Endothelial cell of umbilical vein (primary cell): Measurements from ENCODE around the gene RAPGEF3. TPM values are rescaled to one million over a fixed set of nuclear protein-coding genes. Genes with fewer than 3 reads are reported as not detected.

Experiments used
- BruUV-seq: library from RNA; stranded (reverse); fragments of 400-500 nt; replicated peaks from 2 replicates; lab custom pipeline; 2021; lab: Mats Ljungman, UMichigan
- CTCF ChIA-PET: fragments of 300-600, 350-600 bp; sonication (Branson Sonifier 250); formaldehyde crosslinking; loops from one replicate; lab custom pipeline; 2021; ENCODE audit warnings: antibody characterized with exemption, inconsistent platforms; lab: Charles Lee
- POLR2A ChIA-PET: fragments of 300-600, 350-600 bp; sonication (Branson Sonifier 250); formaldehyde crosslinking; loops from one replicate; lab custom pipeline; 2021; ENCODE audit warnings: antibody characterized with exemption, inconsistent platforms; lab: Charles Lee
- DNase-seq: peaks from one replicate; pipeline ENCODE4 v3.0.0-alpha.2; 2011; ENCODE audit warnings: low read depth, low spot score
- FAIRE-seq: peaks from 2 replicates; lab custom pipeline; 2011; peaks lifted over from hg19 to GRCh38; lab: Jason Lieb, UNC
- H2AFZ ChIP-seq: 2 replicates; pipeline ENCODE4 v1.6.0; 2012; ENCODE audit warnings: low read depth, low read length, control low read depth, inconsistent platforms
- H3K27ac ChIP-seq: 2 replicates; pipeline ENCODE4 v1.5.1; 2011; ENCODE audit warnings: low read depth, mild to moderate bottlenecking, control low read depth, low read length, moderate library complexity; ENCODE audit not compliant: insufficient read depth
- H3K27me3 ChIP-seq, 2 experiments: 2 replicates each; pipeline versions ENCODE4 v1.6.0 to v1.6.1; 2011; ENCODE audit warnings: low read length in 2 of 2, mixed read lengths in 1 of 2; ENCODE audit not compliant: control insufficient read depth in 2 of 2, insufficient read depth in 2 of 2
- H3K36me3 ChIP-seq, 2 experiments: 2 replicates in 1 of 2; 3 replicates in 1 of 2; pipeline ENCODE4 v1.5.1; 2011; ENCODE audit warnings: low read length in 2 of 2, mild to moderate bottlenecking in 1 of 2, moderate library complexity in 1 of 2; ENCODE audit not compliant: control insufficient read depth in 2 of 2, insufficient read depth in 2 of 2; ENCODE audit errors: extremely low read depth in 1 of 2
- H3K4me1 ChIP-seq: 3 replicates; pipeline ENCODE4 v1.5.1; 2011; ENCODE audit warnings: mild to moderate bottlenecking, low read length; ENCODE audit not compliant: control insufficient read depth, insufficient read depth; ENCODE audit errors: extremely low read depth
- H3K4me2 ChIP-seq: 2 replicates; pipeline ENCODE4 v1.6.1; 2011; ENCODE audit warnings: low read length, control low read depth, mixed read lengths; ENCODE audit not compliant: insufficient read depth
- H3K4me3 ChIP-seq, 3 experiments: fragments of 200-600 bp in 1 of 3; sonication (generic), shearing (Covaris generic) in 1 of 3; replicated peaks in 1 of 3; 2 replicates each; pipeline ENCODE4 v1.5.1; 2011 to 2016; ENCODE audit warnings: control low read depth in 3 of 3, low read length in 3 of 3, mild to moderate bottlenecking in 2 of 3, inconsistent platforms in 1 of 3, low read depth in 1 of 3, moderate library complexity in 1 of 3; ENCODE audit not compliant: insufficient read depth in 1 of 3
- H3K79me2 ChIP-seq: 2 replicates; pipeline ENCODE4 v1.6.0; 2012; ENCODE audit warnings: low read length, inconsistent platforms; ENCODE audit not compliant: control insufficient read depth, insufficient read depth
- H3K9ac ChIP-seq: replicated peaks from 2 replicates; pipeline ENCODE3; 2011; ENCODE audit warnings: low read length, control low read depth; ENCODE audit not compliant: insufficient read depth; ENCODE audit errors: extremely low read depth
- H3K9me1 ChIP-seq: replicated peaks from 3 replicates; pipeline ENCODE4 v1.6.0; 2011; ENCODE audit warnings: mild to moderate bottlenecking, low read length; ENCODE audit not compliant: control insufficient read depth, insufficient read depth; ENCODE audit errors: extremely low read depth
- H3K9me3 ChIP-seq: replicated peaks from 2 replicates; pipeline ENCODE4 v1.5.1; 2012; ENCODE audit warnings: low read length, inconsistent platforms; ENCODE audit not compliant: control insufficient read depth, insufficient read depth
- H4K20me1 ChIP-seq: replicated peaks from 2 replicates; pipeline ENCODE3; 2011; ENCODE audit warnings: mild to moderate bottlenecking, low read length; ENCODE audit not compliant: control insufficient read depth, insufficient read depth; ENCODE audit errors: extremely low read depth
- GATA2 ChIP-seq: IDR thresholded peaks from 2 replicates; pipeline ENCODE4 v1.7.0; 2011; ENCODE audit warnings: low read depth, mild to moderate bottlenecking, moderate library complexity, mixed read lengths, low read length; ENCODE audit not compliant: insufficient read length, insufficient read depth
- JUN ChIP-seq: IDR thresholded peaks from 2 replicates; pipeline ENCODE4 v1.6.1; 2011; ENCODE audit warnings: borderline replicate concordance, low read depth; ENCODE audit not compliant: insufficient read length, insufficient read depth
- MAX ChIP-seq: IDR thresholded peaks from 2 replicates; pipeline ENCODE4 v1.6.1; 2011; ENCODE audit not compliant: insufficient read depth, insufficient read length
- POLR2A ChIP-seq: IDR thresholded peaks from 2 replicates; pipeline ENCODE4 v1.6.1; 2012; ENCODE audit warnings: low read depth, mild to moderate bottlenecking, control low read depth, low read length
- dilution Hi-C: fragments of 300-500 bp; cut with MboI; formaldehyde crosslinking; loops from one replicate; pipeline ENCODE4 v1.15.0; 2019; ENCODE audit warnings: low sequenced_read_pairs; ENCODE audit not compliant: extremely low pct_ligation_motif_present
- intact Hi-C: fragments of 100-400 bp; cut with micrococcal nuclease; formaldehyde crosslinking; loops from one replicate; pipeline ENCODE4 v1.10.0; 2022
- polyA plus RNA-seq, 4 experiments: library from polyadenylated mRNA; depleted of rRNA in 3 of 4; stranded (reverse) in 3 of 4; unstranded in 1 of 4; fragments of >200 nt; gene quantifications; 2 replicates each; pipeline versions ENCODE4 v1.2.1 to v1.2.3, GENCODE V29; 2011 to 2012; ENCODE audit warnings: missing spikeins in 1 of 4
- total RNA-seq: library from RNA; stranded (reverse); gene quantifications from 2 replicates; pipeline ENCODE4 v1.2.3, GENCODE V29; 2021
- TF ChIP-seq, protein P1 (sequence below), 2 donors: IDR thresholded peaks; 1 replicate in 1 of 2; 2 replicates in 1 of 2; pipeline ENCODE4 v1.5.1; 2011; ENCODE audit warnings: low read length in 2 of 2, mild to moderate bottlenecking in 2 of 2, moderate library complexity in 2 of 2, control low read depth in 1 of 2, inconsistent platforms in 1 of 2, low read depth in 1 of 2; ENCODE audit not compliant: insufficient read depth in 1 of 2; ENCODE audit errors: extremely low read depth in 1 of 2

Gene RAPGEF3
- total and polyA plus RNA-seq, 2 donors (not counting 3 experiments of a cell fraction or from before 2014, with no cell fraction given), result 34.5 to 55.1 TPM

- H3K36me3 ChIP-seq, result no peaks in the 10 kb centered on the region
- no peaks in the 10 kb centered on the region for H3K9me3 ChIP-seq
- H3K9ac ChIP-seq, result peak overlapping the region; percentile 74
- H3K4me2 ChIP-seq, result peak overlapping the region; percentile 78
- H2AFZ ChIP-seq, result peak overlapping the region; percentile 77
- FAIRE-seq (no peak), DNase-seq (no peak)
- TF ChIP-seq POLR2A, result no peak
- no peak for TF ChIP-seq GATA2
- TF ChIP-seq JUN, result no peak
- TF ChIP-seq, protein P1, sequence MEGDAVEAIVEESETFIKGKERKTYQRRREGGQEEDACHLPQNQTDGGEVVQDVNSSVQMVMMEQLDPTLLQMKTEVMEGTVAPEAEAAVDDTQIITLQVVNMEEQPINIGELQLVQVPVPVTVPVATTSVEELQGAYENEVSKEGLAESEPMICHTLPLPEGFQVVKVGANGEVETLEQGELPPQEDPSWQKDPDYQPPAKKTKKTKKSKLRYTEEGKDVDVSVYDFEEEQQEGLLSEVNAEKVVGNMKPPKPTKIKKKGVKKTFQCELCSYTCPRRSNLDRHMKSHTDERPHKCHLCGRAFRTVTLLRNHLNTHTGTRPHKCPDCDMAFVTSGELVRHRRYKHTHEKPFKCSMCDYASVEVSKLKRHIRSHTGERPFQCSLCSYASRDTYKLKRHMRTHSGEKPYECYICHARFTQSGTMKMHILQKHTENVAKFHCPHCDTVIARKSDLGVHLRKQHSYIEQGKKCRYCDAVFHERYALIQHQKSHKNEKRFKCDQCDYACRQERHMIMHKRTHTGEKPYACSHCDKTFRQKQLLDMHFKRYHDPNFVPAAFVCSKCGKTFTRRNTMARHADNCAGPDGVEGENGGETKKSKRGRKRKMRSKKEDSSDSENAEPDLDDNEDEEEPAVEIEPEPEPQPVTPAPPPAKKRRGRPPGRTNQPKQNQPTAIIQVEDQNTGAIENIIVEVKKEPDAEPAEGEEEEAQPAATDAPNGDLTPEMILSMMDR (IDR thresholded peaks at IDR 0.05; ENCODE audit: extremely low read depth in 1 of 2, insufficient read depth in 1 of 2, low read depth in 1 of 2, low read length in 2 of 2), result no peak
- TF ChIP-seq MAX, result no peak
- no peaks in the 10 kb centered on the region for H4K20me1 ChIP-seq
- H3K9me1 ChIP-seq, result no peaks in the 10 kb centered on the region
- peak overlapping the region in 2 of 3 experiments; percentile 57 to 70 for H3K4me3 ChIP-seq
- dilution Hi-C loops, result no loop called here
- H3K27ac ChIP-seq, result no peak overlapping the region
- intact Hi-C loops, result loop anchor here (1.0 to 2.0 kb wide), 2 partner anchors 14 to 122 kb away; partner anchors contain the start of gene RAPGEF3
- no peaks in the 10 kb centered on the region for H3K27me3 ChIP-seq
- no TSS peak for BruUV-seq
- POLR2A ChIA-PET, result no interaction called here
- peaks cover 30% of the 10 kb centered on the region for H3K4me1 ChIP-seq
- no peaks in the 10 kb centered on the region for H3K79me2 ChIP-seq
- CTCF ChIA-PET, result interaction anchor here (0.6 to 10.1 kb wide), 20 partner anchors 9 to 174 kb away, joined by 3 to 385 read pairs (median 3); partner anchors contain the start of gene RAPGEF3
Measured at GRCh38 chr12:47772738-47773061, 14.0 kb upstream of the RAPGEF3 start.
